IMR-90 (cell line): ENCODE data around the gene MT1X. TPM values are rescaled to one million over a fixed set of nuclear protein-coding genes. Genes with fewer than 3 reads are reported as not detected.
A peak's percentile ranks its signal among the peaks of the same experiment; 100 is the strongest.

Source experiments
- ATAC-seq: fragments of 200-7000 bp; cut with Tn5 transposase; 2 replicates; pipeline ENCODE4 v1.9.1; 2020; ENCODE audit warnings: low read depth, mild to moderate bottlenecking, moderate library complexity
- BruUV-seq: library from RNA; stranded (reverse); fragments of 400-500 nt; replicated peaks from 2 replicates; lab custom pipeline; 2021; lab: Mats Ljungman, UMichigan
- CTCF ChIA-PET: fragments of 300-600 bp; formaldehyde crosslinking; extraction: SDS; loops from one replicate; lab custom pipeline; 2021; ENCODE audit warnings: antibody characterized with exemption; lab: Yijun Ruan, JAX
- POLR2A ChIA-PET: fragments of 300-600 bp; sonication (Branson Sonifier 250); formaldehyde crosslinking; loops from one replicate; lab custom pipeline; 2022; ENCODE audit warnings: antibody characterized with exemption; ENCODE audit not compliant: unreplicated experiment; lab: Charles Lee
- DNase-seq: peaks from one replicate; pipeline ENCODE4 v3.0.0; 2013
- H2AFZ ChIP-seq: replicated peaks from 2 replicates; pipeline ENCODE3; 2013; ENCODE audit warnings: low read length, mild to moderate bottlenecking; ENCODE audit not compliant: poor library complexity
- H2AK5ac ChIP-seq: 2 replicates; pipeline ENCODE4 v1.6.1; 2013; ENCODE audit warnings: low read depth, low read length, inconsistent platforms
- H2AK9ac ChIP-seq: replicated peaks from 2 replicates; pipeline ENCODE3; 2013; ENCODE audit warnings: mild to moderate bottlenecking, low read depth, low read length, moderate library complexity; ENCODE audit not compliant: poor library complexity
- H2BK120ac ChIP-seq: 2 replicates; pipeline ENCODE4 v1.6.1; 2013; ENCODE audit warnings: low read depth, low read length, inconsistent platforms
- H2BK15ac ChIP-seq: 3 replicates; pipeline ENCODE4 v1.6.1; 2013; ENCODE audit warnings: low read depth, low read length, inconsistent platforms
- H2BK20ac ChIP-seq: 2 replicates; pipeline ENCODE4 v1.6.1; 2013; ENCODE audit warnings: low read depth, mild to moderate bottlenecking, inconsistent platforms, low read length, moderate library complexity
- H2BK5ac ChIP-seq: 2 replicates; pipeline ENCODE4 v1.6.1; 2013; ENCODE audit warnings: mild to moderate bottlenecking, low read depth, low read length, inconsistent platforms; ENCODE audit not compliant: poor library complexity, severe bottlenecking
- H3K14ac ChIP-seq: replicated peaks from 2 replicates; pipeline ENCODE4 v1.6.1; 2013; ENCODE audit warnings: low read depth, low read length, inconsistent platforms
- H3K18ac ChIP-seq: 2 replicates; pipeline ENCODE4 v1.6.1; 2013; ENCODE audit warnings: low read depth, low read length, control low read depth
- H3K23ac ChIP-seq: 2 replicates; pipeline ENCODE4 v1.6.1; 2013; ENCODE audit warnings: low read depth, low read length, inconsistent platforms
- H3K27ac ChIP-seq: 2 replicates; pipeline ENCODE4 v1.5.1; 2013; ENCODE audit warnings: mild to moderate bottlenecking, control low read depth, low read length; ENCODE audit not compliant: insufficient read depth
- H3K27me3 ChIP-seq: 2 replicates; pipeline ENCODE4 v1.6.1; 2013; ENCODE audit warnings: low read length; ENCODE audit not compliant: control insufficient read depth, insufficient read depth
- H3K36me3 ChIP-seq: 2 replicates; pipeline ENCODE4 v1.6.1; 2013; ENCODE audit warnings: low read length, mixed read lengths; ENCODE audit not compliant: control insufficient read depth, insufficient read depth
- H3K4ac ChIP-seq: 2 replicates; pipeline ENCODE4 v1.6.1; 2013; ENCODE audit warnings: low read depth, low read length, inconsistent platforms
- H3K4me1 ChIP-seq: 2 replicates; pipeline ENCODE4 v1.6.1; 2013; ENCODE audit warnings: low read length, mixed read lengths; ENCODE audit not compliant: control insufficient read depth, insufficient read depth
- H3K4me2 ChIP-seq: 2 replicates; pipeline ENCODE4 v1.6.1; 2013; ENCODE audit warnings: low read depth, mild to moderate bottlenecking, control low read depth, low read length, moderate library complexity
- H3K4me3 ChIP-seq: 2 replicates; pipeline ENCODE4 v1.5.1; 2013; ENCODE audit warnings: low read depth, mild to moderate bottlenecking, control low read depth, low read length, moderate library complexity; ENCODE audit not compliant: insufficient read depth
- H3K56ac ChIP-seq: 2 replicates; pipeline ENCODE4 v1.6.1; 2013; ENCODE audit warnings: low read length, inconsistent platforms; ENCODE audit not compliant: insufficient read depth; ENCODE audit errors: extremely low read depth
- H3K79me1 ChIP-seq, 2 experiments: 2 replicates each; pipeline ENCODE4 v1.6.1; 2013; ENCODE audit warnings: low read length in 2 of 2, inconsistent platforms in 1 of 2, low read depth in 1 of 2
- H3K9ac ChIP-seq: 2 replicates; pipeline ENCODE4 v1.6.1; 2013; ENCODE audit warnings: low read depth, low read length, control low read depth
- H3K9me1 ChIP-seq: 2 replicates; pipeline ENCODE4 v1.6.1; 2013; ENCODE audit warnings: low read length, inconsistent platforms; ENCODE audit not compliant: insufficient read depth
- H3K9me3 ChIP-seq: 2 replicates; pipeline ENCODE4 v1.6.1; 2013; ENCODE audit warnings: low read length; ENCODE audit not compliant: control insufficient read depth, insufficient read depth
- H4K20me1 ChIP-seq: 2 replicates; pipeline ENCODE4 v1.6.1; 2013; ENCODE audit warnings: low read length, inconsistent platforms; ENCODE audit not compliant: insufficient read depth
- H4K5ac ChIP-seq: 2 replicates; pipeline ENCODE4 v1.6.1; 2013; ENCODE audit warnings: mild to moderate bottlenecking, low read depth, low read length, control low read depth
- H4K8ac ChIP-seq, 2 experiments: 2 replicates each; pipeline ENCODE4 v1.6.1; 2013; ENCODE audit warnings: low read depth in 2 of 2, low read length in 2 of 2, control low read depth in 1 of 2, inconsistent platforms in 1 of 2
- H4K91ac ChIP-seq: 2 replicates; pipeline ENCODE4 v1.6.1; 2013; ENCODE audit warnings: low read depth, low read length, inconsistent platforms; ENCODE audit not compliant: insufficient read depth
- CEBPB ChIP-seq: IDR thresholded peaks from 2 replicates; pipeline ENCODE4 v1.6.1; 2012; ENCODE audit warnings: low read depth, low read length, improper control_type of control experiment
- WGBS, 2 experiments: methylation state at CpG; one replicate each; pipeline versions ENCODE4 v1.1.5 to v1.1.7; 2013; ENCODE audit warnings: missing lambda C conversion rate in 2 of 2; ENCODE audit not compliant: insufficient read length in 1 of 2; ENCODE audit errors: extremely low coverage in 2 of 2; 5-methylcytosine and 5-hydroxymethylcytosine counted together
- dilution Hi-C: fragments of 300-500 bp; cut with HindIII; formaldehyde crosslinking; loops from one replicate; pipeline ENCODE4 v1.14.3; 2018; ENCODE audit warnings: low sequenced_read_pairs; ENCODE audit not compliant: unreplicated experiment
- in situ Hi-C: fragments of 300-500 bp; cut with MboI; formaldehyde crosslinking; loops from 3 replicates; pipeline ENCODE4 v1.14.3; 2019; ENCODE audit warnings: low sequenced_read_pairs, inconsistent platforms, mixed read lengths
- intact Hi-C: fragments of 100-400 bp; cut with micrococcal nuclease; formaldehyde crosslinking; loops from 2 replicates; pipeline ENCODE4 v1.10.0; 2022
- polyA plus RNA-seq, 3 experiments: library from polyadenylated mRNA; depleted of rRNA; stranded (reverse); fragments of >200 nt; gene quantifications; 2 replicates each; pipeline ENCODE4 v1.2.3, GENCODE V29; 2012; ENCODE audit warnings: low replicate concordance in 1 of 3
- total RNA-seq: library from RNA; depleted of rRNA; stranded (reverse); fragments of >200 nt; gene quantifications from 2 replicates; pipeline ENCODE4 v1.2.3, GENCODE V29; 2012
- TF ChIP-seq, protein P1 (sequence below): fragments of 150-350 bp; IDR thresholded peaks from 2 replicates; pipeline ENCODE4 v1.6.1; 2016; ENCODE audit warnings: low read depth, mild to moderate bottlenecking, low read length, moderate library complexity, borderline replicate concordance

The MT1X gene
- total and polyA plus RNA-seq, 2 of the 4 experiments (the other 2 are of a cell fraction): 5.6 to 170 TPM

DNA sequence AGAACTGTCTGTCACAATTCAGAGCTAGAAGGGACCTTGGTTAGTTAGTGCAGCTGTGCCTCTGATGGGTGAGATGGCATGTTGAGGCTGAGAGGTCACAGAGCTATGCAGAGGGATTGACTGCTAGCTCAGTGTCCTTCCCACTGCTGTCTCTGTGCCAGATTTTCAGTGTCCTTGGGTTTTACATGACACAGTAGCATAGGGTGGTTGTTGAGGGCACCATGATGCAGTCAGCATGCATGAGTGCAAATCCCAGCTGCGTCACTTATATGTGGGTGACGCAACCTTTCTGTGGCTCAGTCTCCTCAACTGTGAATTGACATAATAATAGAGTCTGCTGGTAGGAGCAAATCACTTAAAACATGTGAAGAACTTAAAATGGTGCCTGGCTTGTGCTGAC lies 41.1 kb upstream of the MT1X start:
- TF ChIP-seq CEBPB: peak; percentile 45; the same call in 1 of the 2 replicates
- TF ChIP-seq, protein P1, sequence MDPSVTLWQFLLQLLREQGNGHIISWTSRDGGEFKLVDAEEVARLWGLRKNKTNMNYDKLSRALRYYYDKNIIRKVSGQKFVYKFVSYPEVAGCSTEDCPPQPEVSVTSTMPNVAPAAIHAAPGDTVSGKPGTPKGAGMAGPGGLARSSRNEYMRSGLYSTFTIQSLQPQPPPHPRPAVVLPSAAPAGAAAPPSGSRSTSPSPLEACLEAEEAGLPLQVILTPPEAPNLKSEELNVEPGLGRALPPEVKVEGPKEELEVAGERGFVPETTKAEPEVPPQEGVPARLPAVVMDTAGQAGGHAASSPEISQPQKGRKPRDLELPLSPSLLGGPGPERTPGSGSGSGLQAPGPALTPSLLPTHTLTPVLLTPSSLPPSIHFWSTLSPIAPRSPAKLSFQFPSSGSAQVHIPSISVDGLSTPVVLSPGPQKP: no peak
- no peak overlapping the region for H3K27ac ChIP-seq
- H2BK120ac ChIP-seq: no peak overlapping the region
- H3K9me3 ChIP-seq: 0 out of 2 replicates have a peak, but pooled peaks cover 1% of the 10 kb centered on the region
- no CpG with 5 or more reads among the region's 2 CpGs for whole genome bisulfite sequencing, 2 experiments
- H2BK5ac ChIP-seq: no peak overlapping the region
- H3K27me3 ChIP-seq: peaks cover 89% of the 10 kb centered on the region
- intact Hi-C loops (no loop called here), in situ Hi-C loops (no loop called here), dilution Hi-C loops (no loop called here)
- no peaks in the 10 kb centered on the region for H3K79me1 ChIP-seq
- H3K23ac ChIP-seq: no peak overlapping the region
- no TSS peak for BruUV-seq
- ChIA-PET POLR2A (interaction anchor here (0.8 kb wide), 1 partner anchor 11 kb away, joined by 3 read pairs; no protein-coding TSS in a partner anchor), CTCF (no interaction called here)
- no peak overlapping the region for H2AFZ ChIP-seq
- no peaks in the 10 kb centered on the region; the same call in 1 of the 2 replicates for H3K4me1 ChIP-seq
- no peaks in the 10 kb centered on the region for H3K36me3 ChIP-seq
- DNase-seq (no peak), ATAC-seq (no peak)
- no peaks in the 10 kb centered on the region for H4K20me1 ChIP-seq
- no peak overlapping the region for H3K18ac ChIP-seq
- H3K4me2 ChIP-seq: no peak overlapping the region
- no peak overlapping the region for H2BK20ac ChIP-seq
- no peak overlapping the region for H2AK9ac ChIP-seq
- no peak overlapping the region for H2AK5ac ChIP-seq
- H2BK15ac ChIP-seq: no peak overlapping the region
- no peak overlapping the region for H3K56ac ChIP-seq
- H3K14ac ChIP-seq: no peak overlapping the region
- H3K4ac ChIP-seq: no peak overlapping the region
- no peak overlapping the region for H3K4me3 ChIP-seq
- H3K9me1 ChIP-seq: no peaks in the 10 kb centered on the region
- H4K91ac ChIP-seq: no peak overlapping the region
- no peak overlapping the region for H4K5ac ChIP-seq
- no peak overlapping the region for H3K9ac ChIP-seq
- H4K8ac ChIP-seq: no peak overlapping the region
